ENCODE data around the gene PJA2.

PJA2 gene

DNA sequence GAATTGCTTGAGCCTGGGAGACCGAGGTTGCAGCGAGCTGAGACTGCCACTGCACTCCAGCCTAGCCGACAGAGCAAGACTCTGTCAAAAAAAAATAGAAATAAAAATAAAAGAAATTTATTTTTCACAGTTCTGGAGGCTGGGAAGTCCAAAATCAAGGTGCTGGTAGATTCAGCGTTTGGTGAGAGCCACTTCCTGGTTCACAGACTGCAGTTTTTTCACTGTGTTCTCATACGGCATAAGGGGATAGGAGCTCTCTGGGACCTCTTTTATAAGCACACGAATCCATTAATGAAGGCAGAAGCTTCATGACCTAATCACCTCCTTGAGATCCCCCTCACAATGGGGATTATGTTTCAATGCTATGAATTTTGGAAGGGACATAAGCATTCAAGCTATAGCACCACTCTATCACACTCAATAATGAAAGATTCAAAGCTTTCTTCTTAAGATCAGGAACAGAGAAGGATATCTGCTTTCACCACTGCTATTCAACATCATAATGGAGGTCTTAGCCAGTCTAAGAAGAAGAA lies 5.3 kb downstream of the PJA2 start:
- no peak overlapping the region for H2AFZ ChIP-seq (ENCODE audit: low read depth, low read length)
- peak overlapping the region; percentile 3; the same call in 1 of the 2 replicates for H3K27ac ChIP-seq (ENCODE audit: low read length)
- peaks cover 19% of the 10 kb centered on the region; the same call in 1 of the 2 replicates for H4K20me1 ChIP-seq (ENCODE audit: insufficient read depth, low read length)
- no peaks in the 10 kb centered on the region for H3K27me3 ChIP-seq (ENCODE audit: insufficient read depth, low read length, poor library complexity)
- ATAC-seq (ENCODE audit: insufficient read depth, low read depth) (no peak), DNase-seq (no peak)
- peaks cover under 1% of the 10 kb centered on the region; the same call in 1 of the 2 replicates for H3K36me3 ChIP-seq (ENCODE audit: insufficient read depth, low read length)
- no peak overlapping the region for H3K4me3 ChIP-seq (ENCODE audit: low read depth in 1 of 2, low read length in 2 of 2)
- H3K4me2 ChIP-seq (ENCODE audit: insufficient read depth, low read length): no peak overlapping the region
- no peak for TF ChIP-seq CTCF (IDR thresholded peaks at IDR 0.05; ENCODE audit: borderline replicate concordance, extremely low read depth, low read length, poor library complexity, severe bottlenecking)
- TF ChIP-seq EZH2 (IDR thresholded peaks at IDR 0.05; ENCODE audit: borderline replicate concordance, low read depth, low read length, severe bottlenecking): no peak
- peaks cover 100% of the 10 kb centered on the region for H3K79me2 ChIP-seq (ENCODE audit: insufficient read depth, low read length)
- no peaks in the 10 kb centered on the region for H3K9me3 ChIP-seq (ENCODE audit: insufficient read depth, low read length, severe bottlenecking)
- no peak overlapping the region for H3K9ac ChIP-seq (ENCODE audit: low read depth, low read length)
- peaks cover 44% of the 10 kb centered on the region for H3K4me1 ChIP-seq (ENCODE audit: insufficient read depth, low read length)

DNA sequence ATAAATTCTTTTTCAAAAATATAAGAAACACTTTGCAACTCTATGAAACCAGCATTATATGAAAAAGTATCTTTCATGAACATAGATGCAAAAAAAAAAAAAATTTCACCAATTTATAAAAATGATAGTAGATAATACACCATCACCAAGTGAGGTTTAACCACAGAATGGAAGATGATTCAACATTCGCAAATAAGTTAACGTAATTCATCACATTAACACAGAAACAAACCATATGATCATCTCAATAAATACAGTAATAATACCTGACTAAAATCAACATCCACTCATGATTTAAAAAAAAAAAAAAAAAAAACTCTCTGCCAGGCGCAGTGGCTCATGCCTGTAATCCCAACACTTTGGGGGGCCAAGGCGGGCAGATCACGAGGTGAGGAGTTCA lies 6.3 kb downstream of the PJA2 start:
- Histone ChIP-seq H3K4me2 (ENCODE audit: insufficient read depth, low read length) (no peak overlapping the region), H3K4me1 (ENCODE audit: insufficient read depth, low read length) (peaks cover 44% of the 10 kb centered on the region), H3K4me3 (ENCODE audit: low read depth in 1 of 2, low read length in 2 of 2) (no peak overlapping the region), H3K9ac (ENCODE audit: low read depth, low read length) (no peak overlapping the region), H3K9me3 (ENCODE audit: insufficient read depth, low read length, severe bottlenecking) (no peaks in the 10 kb centered on the region), H2AFZ (ENCODE audit: low read depth, low read length) (no peak overlapping the region), H3K36me3 (ENCODE audit: insufficient read depth, low read length) (peaks cover 5% of the 10 kb centered on the region; the same call in 1 of the 2 replicates), H3K27me3 (ENCODE audit: insufficient read depth, low read length, poor library complexity) (no peaks in the 10 kb centered on the region), H4K20me1 (ENCODE audit: insufficient read depth, low read length) (peaks cover 23% of the 10 kb centered on the region; the same call in 1 of the 2 replicates), H3K27ac (ENCODE audit: low read length) (no peak overlapping the region), H3K79me2 (ENCODE audit: insufficient read depth, low read length) (peaks cover 100% of the 10 kb centered on the region)
- no peak for TF ChIP-seq EZH2 (IDR thresholded peaks at IDR 0.05; ENCODE audit: borderline replicate concordance, low read depth, low read length, severe bottlenecking)
- TF ChIP-seq CTCF (IDR thresholded peaks at IDR 0.05; ENCODE audit: borderline replicate concordance, extremely low read depth, low read length, poor library complexity, severe bottlenecking): no peak
- DNase-seq (no peak), ATAC-seq (ENCODE audit: insufficient read depth, low read depth) (no peak)

DNA sequence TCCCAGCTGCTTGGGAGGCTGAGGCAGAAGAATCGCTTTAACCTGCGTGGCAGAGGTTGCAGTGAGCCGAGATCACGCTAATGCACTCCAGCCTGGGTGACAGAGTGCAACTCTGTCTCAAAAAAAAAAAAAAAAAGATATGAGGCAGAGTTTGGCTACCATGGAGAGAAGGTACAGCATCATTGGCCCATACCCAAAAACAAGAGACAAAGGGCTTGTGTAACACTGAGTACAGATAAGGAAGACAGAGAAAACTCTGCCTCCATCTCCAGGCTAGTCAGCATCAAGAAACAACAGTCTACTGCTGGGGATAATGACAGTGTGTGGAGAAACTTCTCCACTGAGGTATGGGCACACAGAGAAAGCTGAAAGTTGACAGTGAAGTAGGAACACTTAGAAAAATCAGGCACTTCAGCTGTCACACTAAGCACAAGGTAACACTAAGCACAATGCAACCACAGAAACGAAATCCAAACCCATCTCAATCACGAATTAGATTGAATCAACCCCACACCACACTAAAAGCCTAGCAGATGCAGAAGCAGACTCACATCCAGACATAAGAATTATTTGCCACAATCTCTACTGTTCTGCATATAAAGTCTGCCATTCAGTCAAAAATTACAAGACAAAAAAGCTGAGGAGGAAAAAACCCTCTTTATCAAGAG lies 10.5 kb downstream of the PJA2 start:
- Histone ChIP-seq H3K4me3 (ENCODE audit: low read depth in 1 of 2, low read length in 2 of 2) (no peak overlapping the region), H3K36me3 (ENCODE audit: insufficient read depth, low read length) (peaks cover 5% of the 10 kb centered on the region; the same call in 1 of the 2 replicates), H3K9me3 (ENCODE audit: insufficient read depth, low read length, severe bottlenecking) (no peaks in the 10 kb centered on the region), H3K27me3 (ENCODE audit: insufficient read depth, low read length, poor library complexity) (no peaks in the 10 kb centered on the region), H3K4me1 (ENCODE audit: insufficient read depth, low read length) (peaks cover 13% of the 10 kb centered on the region), H3K79me2 (ENCODE audit: insufficient read depth, low read length) (peaks cover 98% of the 10 kb centered on the region), H2AFZ (ENCODE audit: low read depth, low read length) (no peak overlapping the region), H3K9ac (ENCODE audit: low read depth, low read length) (no peak overlapping the region), H3K27ac (ENCODE audit: low read length) (no peak overlapping the region), H4K20me1 (ENCODE audit: insufficient read depth, low read length) (peaks cover 23% of the 10 kb centered on the region; the same call in 1 of the 2 replicates), H3K4me2 (ENCODE audit: insufficient read depth, low read length) (no peak overlapping the region)
- TF ChIP-seq EZH2 (IDR thresholded peaks at IDR 0.05; ENCODE audit: borderline replicate concordance, low read depth, low read length, severe bottlenecking): no peak
- no peak for TF ChIP-seq CTCF (IDR thresholded peaks at IDR 0.05; ENCODE audit: borderline replicate concordance, extremely low read depth, low read length, poor library complexity, severe bottlenecking)
- DNase-seq: no peak
- no peak; the same call in 2 of the 3 replicates for ATAC-seq (ENCODE audit: insufficient read depth, low read depth)
